Breast epithelium (tissue), 3 donors: ENCODE measurements around the gene BATF.

Experiments used
- CTCF ChIP-seq, 3 donors: fragments of 450-650 bp; IDR thresholded peaks; one replicate each; pipeline ENCODE4 v1.5.1; 2016 to 2017; ENCODE audit warnings: antibody characterized with exemption in 3 of 3, mild to moderate bottlenecking in 3 of 3, moderate library complexity in 3 of 3
- POLR2AphosphoS5 ChIP-seq, 3 donors: sonication (generic); formaldehyde crosslinking; IDR thresholded peaks; one replicate each; pipeline ENCODE4 v1.6.1; 2017; ENCODE audit warnings: antibody characterized with exemption in 3 of 3

- no peak for TF ChIP-seq CTCF (IDR thresholded peaks at IDR 0.05)
- peak in 1 of 3 donors; percentile 14 for TF ChIP-seq POLR2AphosphoS5 (IDR thresholded peaks at IDR 0.05)
These were observed 662 bp upstream of the BATF start for GRCh38 chr14:75521415-75522199.
